Measurements from ENCODE around the gene FNIP2.
"Not testable (repeated sequence)": the region's sequence is repeated elsewhere in the genome, so short reads cannot be mapped to it uniquely, and the experiment has no call there.

FNIP2 gene

DNA sequence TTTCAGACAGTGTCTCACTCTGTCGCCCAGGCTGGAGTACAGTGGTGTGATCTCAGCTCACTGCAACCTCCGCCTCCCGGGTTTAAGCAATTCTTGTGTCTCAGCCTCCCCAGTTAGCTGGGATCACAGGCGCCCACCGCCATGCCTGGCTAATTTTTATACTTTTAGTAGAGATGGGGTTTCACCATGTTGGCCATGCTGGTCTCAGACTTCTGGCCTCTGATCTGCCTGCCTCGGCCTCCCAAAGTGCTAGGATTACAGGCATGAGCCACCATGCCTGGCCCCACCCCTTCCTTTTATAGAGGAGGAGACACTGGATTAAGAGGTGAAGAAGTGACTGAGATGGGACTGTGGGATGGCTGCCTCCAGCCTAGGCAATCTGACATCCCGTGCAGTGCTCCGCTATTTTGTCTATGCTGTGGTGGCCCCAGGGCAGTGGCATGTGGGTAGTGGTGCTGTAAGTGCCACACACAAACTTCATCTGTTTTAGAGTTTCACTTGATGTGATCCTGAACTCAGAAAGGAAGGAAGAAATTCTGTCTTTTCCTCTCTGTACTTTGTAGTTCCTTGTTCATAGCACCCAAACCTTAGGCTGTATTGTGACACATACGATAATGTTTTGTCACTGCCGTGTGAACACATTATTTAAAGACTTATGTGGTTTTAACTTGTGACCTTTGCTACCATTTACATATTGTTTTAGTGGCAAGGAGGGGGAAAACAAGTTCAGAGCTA lies 48.9 kb downstream of the FNIP2 start:
- no peak for DNase-seq

DNA sequence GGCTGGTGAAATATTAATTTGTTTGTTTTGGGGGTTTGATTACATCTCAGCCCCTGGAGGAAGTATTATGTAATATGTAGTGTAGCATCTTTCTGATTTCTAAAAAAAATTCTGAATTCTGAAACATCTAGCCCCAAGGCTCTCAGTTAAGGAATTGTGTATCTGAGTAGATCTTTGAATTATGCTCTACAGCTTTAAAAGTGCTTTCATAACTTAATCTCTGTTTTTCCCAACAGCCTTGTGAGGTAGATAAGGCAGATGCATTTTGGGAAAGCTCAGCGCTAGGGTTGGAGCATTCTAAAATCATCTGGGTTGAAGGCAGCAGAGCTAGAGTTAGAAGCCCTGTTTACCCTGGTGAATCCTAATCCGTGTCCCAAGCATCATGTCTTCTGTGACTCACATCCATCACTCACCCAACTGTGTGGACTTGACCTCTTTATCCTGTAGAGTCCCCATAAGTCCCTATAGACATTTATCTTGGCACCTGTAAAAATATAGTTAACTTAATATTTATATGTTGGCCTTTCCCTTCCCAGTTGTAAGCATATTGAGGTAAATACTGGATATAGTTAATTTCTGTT lies 49.8 kb downstream of the FNIP2 start:
- DNase-seq, result no peak

GRCh38 chr4:158819942-158820786 lies 51.3 kb downstream of the FNIP2 start:
- no peak for DNase-seq

DNA sequence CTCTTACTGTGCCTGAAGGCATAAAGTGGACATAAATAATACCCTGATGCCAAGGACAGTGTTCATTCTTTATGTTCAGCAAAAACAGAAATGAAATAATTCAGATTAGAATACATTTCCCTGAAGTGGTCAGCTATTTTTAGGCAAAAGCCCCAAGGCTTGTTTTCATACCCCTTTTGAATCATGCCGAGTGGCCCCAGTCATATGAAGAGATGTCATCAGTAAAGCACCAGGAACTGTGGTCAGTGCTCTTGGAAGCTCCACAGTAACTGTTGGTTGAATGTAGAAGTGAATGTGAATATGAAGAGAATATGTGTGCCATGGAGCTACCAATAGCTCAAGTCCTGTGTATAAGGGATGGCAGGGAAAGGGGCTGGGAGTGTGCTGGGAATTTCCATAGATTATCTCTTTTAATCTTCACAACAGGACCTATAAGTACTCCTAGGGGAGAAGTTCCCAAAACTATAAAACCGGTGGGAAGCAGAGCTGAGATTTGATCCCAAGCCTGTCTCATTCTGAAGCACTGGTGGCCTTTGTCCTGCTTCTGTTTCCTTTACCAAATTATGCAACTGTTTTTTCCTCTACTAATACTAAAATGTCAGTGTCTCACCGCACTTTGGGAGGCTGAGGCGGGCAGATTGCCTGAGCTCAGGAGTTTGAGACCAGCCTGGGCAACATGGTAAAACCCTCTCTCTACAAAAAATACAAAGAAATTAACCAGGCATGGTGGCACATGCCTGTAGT lies 52.6 kb downstream of the FNIP2 start:
- DNase-seq, result no peak

GRCh38 chr4:158822348-158822747 lies 53.5 kb downstream of the FNIP2 start:
- no peak for DNase-seq

- no peak for DNase-seq
Observed at GRCh38 chr4:158823461-158823873, 54.6 kb downstream of the FNIP2 start.

GRCh38 chr4:158824425-158825274 lies 55.8 kb downstream of the FNIP2 start:
- DNase-seq, result no peak

GRCh38 chr4:158825433-158826036 lies 56.7 kb downstream of the FNIP2 start:
- DNase-seq, result no peak

GRCh38 chr4:158826057-158826456 lies 57.2 kb downstream of the FNIP2 start:
- no peak for DNase-seq

- no peak for DNase-seq
Observed at GRCh38 chr4:158826882-158827281, 58.1 kb downstream of the FNIP2 start.

DNA sequence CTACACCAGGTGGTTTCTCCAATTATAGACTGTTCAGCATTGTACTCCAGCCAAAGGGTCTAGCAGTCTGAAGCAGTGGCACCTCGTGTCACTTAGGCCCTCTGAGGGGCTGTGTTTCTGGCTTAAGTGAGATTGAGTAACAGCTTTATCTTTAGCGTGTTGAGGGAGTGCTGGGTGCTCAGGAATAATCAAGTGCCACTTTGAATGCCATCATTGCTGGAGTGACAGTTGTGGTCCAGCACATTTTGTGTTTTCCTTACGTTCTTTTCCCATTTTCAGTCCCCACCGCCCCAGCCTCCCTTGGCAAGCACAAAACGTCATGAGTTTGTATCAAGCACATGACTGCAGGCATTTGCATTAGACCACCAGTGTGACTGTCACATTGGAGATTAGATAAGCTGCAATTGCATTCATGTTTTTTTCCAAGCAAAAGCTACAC lies 58.7 kb downstream of the FNIP2 start:
- no peak for DNase-seq

DNA sequence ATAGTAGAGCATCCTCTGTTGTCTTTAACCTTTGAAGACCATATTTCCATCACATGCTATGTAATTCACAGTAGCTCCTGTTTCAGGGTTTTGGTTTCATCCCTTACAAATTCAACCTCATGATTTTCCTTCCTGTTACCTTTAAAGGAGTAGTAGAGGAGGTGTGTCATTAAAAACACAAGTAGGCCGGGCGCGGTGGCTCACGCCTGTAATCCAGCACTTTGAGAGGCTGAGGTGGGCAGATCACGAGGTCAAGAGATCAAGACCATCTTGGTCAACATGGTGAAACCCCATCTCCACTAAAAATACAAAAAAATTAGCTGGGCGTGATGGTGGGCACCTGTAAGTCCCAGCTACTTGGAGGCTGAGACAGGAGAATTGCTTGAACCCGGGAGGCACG lies 59.3 kb downstream of the FNIP2 start:
- DNase-seq, result not testable (repeated sequence)

- no peak for DNase-seq
Observed at GRCh38 chr4:158829254-158829653, 60.4 kb downstream of the FNIP2 start.

- no peak for DNase-seq
Observed at GRCh38 chr4:158833602-158834001, 64.8 kb downstream of the FNIP2 start.

DNA sequence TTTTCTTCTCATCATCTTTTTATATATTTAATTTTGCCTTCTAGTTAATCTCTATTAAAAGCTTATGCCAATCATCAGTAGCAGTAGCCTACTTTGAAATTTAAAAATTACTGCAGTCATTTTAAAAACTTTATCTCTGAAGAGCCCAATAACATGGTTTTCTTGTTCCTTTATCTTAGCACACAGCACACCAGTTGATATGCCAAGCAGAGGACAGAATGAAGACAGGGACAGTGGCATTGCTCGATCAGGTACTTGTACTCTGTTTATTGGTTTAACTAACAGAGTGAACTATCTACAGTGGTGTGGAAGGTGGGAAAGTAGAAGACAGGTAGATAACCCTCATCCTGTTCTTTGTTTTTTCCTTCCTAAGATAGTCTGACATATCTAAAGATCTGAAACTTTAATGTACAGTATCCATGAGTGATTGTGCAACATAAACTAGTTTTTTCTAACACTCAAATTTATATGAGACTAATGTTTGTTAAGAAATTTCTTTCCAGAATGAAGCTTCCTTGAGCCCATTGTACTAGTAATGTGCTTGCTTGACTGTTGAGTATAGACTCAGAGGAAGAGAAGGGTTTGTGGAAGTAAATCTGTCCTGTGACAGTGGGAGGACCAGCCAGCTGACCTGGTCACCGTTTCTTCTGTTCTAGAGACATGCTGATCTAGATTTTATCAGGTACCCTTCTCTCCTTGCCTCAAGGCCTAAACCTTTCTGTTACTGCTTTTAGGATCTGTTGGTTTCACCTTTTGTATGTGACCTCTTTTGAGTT lies 66.6 kb downstream of the FNIP2 start:
- no peak for DNase-seq

- DNase-seq, result no peak
Observed at GRCh38 chr4:158836002-158836369, 67.2 kb downstream of the FNIP2 start.

DNA sequence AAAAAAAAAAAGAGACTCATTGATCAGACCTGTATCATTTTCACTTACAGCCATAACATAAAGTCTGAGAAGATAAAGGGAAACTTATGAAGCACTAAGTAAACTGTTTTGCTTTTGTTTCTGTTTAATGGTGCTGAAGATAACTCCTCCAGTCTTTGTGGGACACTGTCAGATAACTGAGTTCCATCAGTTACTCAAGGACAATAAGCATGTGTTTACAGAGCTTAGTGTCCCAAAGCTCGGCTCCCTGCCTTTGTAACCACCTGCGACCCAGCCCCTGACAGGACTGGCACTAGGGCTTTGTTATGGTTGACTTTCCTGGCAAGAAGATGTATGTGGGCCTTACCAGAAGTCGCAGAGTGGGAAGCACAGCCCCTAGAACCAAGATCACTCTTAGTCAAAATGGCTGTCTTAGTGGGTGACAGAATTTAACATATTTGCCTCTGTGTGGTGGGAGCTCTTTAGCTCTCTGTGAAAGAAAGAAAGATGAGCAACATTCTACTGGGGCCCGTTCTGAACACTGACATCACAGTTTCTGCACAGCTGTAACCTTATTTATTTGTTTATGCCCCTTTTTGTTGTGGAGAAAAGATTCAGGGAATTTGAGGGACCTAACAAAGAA lies 68.1 kb downstream of the FNIP2 start:
- no peak for DNase-seq

DNA sequence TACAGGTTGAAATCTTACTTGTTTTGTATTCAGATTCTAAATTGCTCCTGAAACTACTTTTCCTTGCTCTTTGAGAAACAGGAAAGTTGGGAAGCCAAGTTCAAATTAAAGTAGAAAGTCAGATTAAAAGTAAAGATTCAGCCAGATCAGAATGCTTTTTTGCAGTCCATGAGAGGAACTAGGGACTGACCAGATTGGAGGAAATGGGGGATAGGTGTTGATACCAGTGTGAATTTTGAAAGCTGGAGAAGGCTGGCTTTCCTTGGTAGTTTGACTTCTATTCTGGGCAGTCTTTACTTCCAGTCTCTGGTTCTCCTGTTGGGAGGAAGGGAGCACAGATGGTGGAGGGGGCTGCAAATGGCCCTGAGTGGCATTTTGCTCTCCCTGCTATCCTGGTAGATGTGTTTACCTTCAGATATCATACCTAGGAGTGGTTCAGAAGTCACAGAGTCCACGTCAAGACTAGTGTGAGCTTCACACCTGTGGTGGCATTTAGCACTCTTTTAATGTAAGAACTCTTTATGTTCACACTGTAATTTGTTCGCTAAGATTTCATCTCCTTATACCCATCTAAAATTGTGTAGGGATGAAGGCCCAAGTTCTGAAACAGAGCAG lies 68.8 kb downstream of the FNIP2 start:
- DNase-seq, result no peak

- DNase-seq, result no peak
Observed at GRCh38 chr4:158840131-158840530, 71.3 kb downstream of the FNIP2 start.

GRCh38 chr4:158841540-158841939 lies 72.7 kb downstream of the FNIP2 start:
- DNase-seq, result no peak
